MCF 10A (cell line): ENCODE data around the gene PPARD. TPM values are rescaled to one million over a fixed set of nuclear protein-coding genes. Genes with fewer than 3 reads are reported as not detected.
A peak's percentile ranks its signal among the peaks of the same experiment; 100 is the strongest.

Source experiments
- BruUV-seq: library from RNA; stranded (reverse); fragments of 400-500 nt; replicated peaks from 2 replicates; lab custom pipeline; 2021; lab: Mats Ljungman, UMichigan
- CTCF ChIA-PET: fragments of 300-600 bp; sonication (Branson Sonifier 250); formaldehyde crosslinking; extraction: SDS; loops from one replicate; lab custom pipeline; 2021; ENCODE audit warnings: antibody characterized with exemption, inconsistent platforms; lab: Yijun Ruan, JAX
- POLR2A ChIA-PET: fragments of 300-600, 350-650 bp; sonication (Branson Sonifier 250); formaldehyde crosslinking; extraction: SDS; loops from one replicate; lab custom pipeline; 2020; ENCODE audit warnings: antibody characterized with exemption, inconsistent platforms; lab: Yijun Ruan, JAX
- DNase-seq: peaks from one replicate; pipeline ENCODE4 v3.0.0-alpha.2; 2018; ENCODE audit not compliant: unreplicated experiment
- H3K27ac Mint-ChIP-seq: one replicate; pipeline ENCODE4 v1.8.0; 2022; ENCODE audit warnings: mild to moderate bottlenecking, low read depth, mixed read lengths; ENCODE audit not compliant: unreplicated experiment
- H3K27me3 Mint-ChIP-seq: one replicate; pipeline ENCODE4 v1.8.0; 2022; ENCODE audit warnings: mixed read lengths; ENCODE audit not compliant: insufficient read depth, unreplicated experiment
- H3K36me3 Mint-ChIP-seq: one replicate; pipeline ENCODE4 v1.8.0; 2022; ENCODE audit warnings: mild to moderate bottlenecking, moderate library complexity, mixed read lengths; ENCODE audit not compliant: insufficient read depth, unreplicated experiment
- H3K4me1 Mint-ChIP-seq: one replicate; pipeline ENCODE4 v1.8.0; 2022; ENCODE audit warnings: mixed read lengths; ENCODE audit not compliant: insufficient read depth, unreplicated experiment
- H3K4me3 Mint-ChIP-seq: one replicate; pipeline ENCODE4 v1.8.0; 2022; ENCODE audit warnings: mild to moderate bottlenecking, moderate library complexity, mixed read lengths; ENCODE audit not compliant: unreplicated experiment
- H3K9me3 Mint-ChIP-seq: one replicate; pipeline ENCODE4 v1.8.0; 2022; ENCODE audit warnings: mixed read lengths; ENCODE audit not compliant: unreplicated experiment
- CTCF ChIP-seq: fragments of 200-600 bp; IDR thresholded peaks from one replicate; pipeline ENCODE4 v1.8.0; 2022; ENCODE audit warnings: antibody characterized with exemption, mild to moderate bottlenecking; ENCODE audit not compliant: unreplicated experiment
- intact Hi-C: fragments of 100-400 bp; cut with micrococcal nuclease; formaldehyde crosslinking; loops from 2 replicates; pipeline ENCODE4 v1.14.1; 2022
- total RNA-seq: library from RNA; stranded (reverse); gene quantifications from 2 replicates; pipeline ENCODE4 v1.2.3, GENCODE V29; 2022

Gene PPARD
- total RNA-seq, 1 experiment from 2014 or later, result 13.8 TPM

DNA sequence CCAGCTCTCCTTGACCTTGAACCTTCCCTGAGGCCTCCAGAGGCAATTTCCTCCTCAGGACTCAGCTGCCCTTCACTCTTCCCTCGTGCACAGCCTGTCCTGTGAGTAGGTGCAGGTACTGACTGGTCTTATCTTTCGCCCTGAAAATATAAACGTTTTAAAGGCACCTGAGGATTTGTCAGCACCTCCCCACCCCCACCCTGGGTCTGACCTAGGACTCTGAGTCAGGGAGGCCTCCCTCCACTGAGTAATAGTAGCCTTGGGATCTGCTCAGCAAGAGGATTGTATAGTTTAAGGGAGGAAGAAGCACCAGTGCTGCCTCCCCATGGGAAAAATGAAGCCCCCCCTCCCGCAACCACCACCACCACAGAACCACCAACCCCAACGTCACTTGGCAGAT, 54.6 kb downstream of the PPARD start:
- POLR2A ChIA-PET, result interaction anchor here (0.6 to 1.1 kb wide), 3 partner anchors 40 to 362 kb away, joined by 3 read pairs; no protein-coding TSS in a partner anchor
- peak; percentile 39 for DNase-seq
- intact Hi-C loops, result no loop called here
- Mint-ChIP-seq H3K27ac (no peak overlapping the region), H3K4me1 (peaks cover 40% of the 10 kb centered on the region), H3K4me3 (no peak overlapping the region), H3K36me3 (no peaks in the 10 kb centered on the region), H3K27me3 (no peaks in the 10 kb centered on the region), H3K9me3 (no peaks in the 10 kb centered on the region)
- CTCF ChIA-PET, result interaction anchor here (0.5 to 1.0 kb wide), 3 partner anchors 9 to 51 kb away, joined by 3 to 4 read pairs (median 3); no protein-coding TSS in a partner anchor
- TF ChIP-seq CTCF, result no peak
- no TSS peak for BruUV-seq

GRCh38 chr6:35397806-35398418, 55.6 kb downstream of the PPARD start:
- H3K4me3 Mint-ChIP-seq, result no peak overlapping the region
- H3K9me3 Mint-ChIP-seq, result no peaks in the 10 kb centered on the region
- CTCF ChIA-PET, result interaction anchor here (0.7 kb wide), 1 partner anchor 26 kb away, joined by 3 read pairs; no protein-coding TSS in a partner anchor
- H3K36me3 Mint-ChIP-seq, result no peaks in the 10 kb centered on the region
- no peak for DNase-seq
- H3K4me1 Mint-ChIP-seq, result peaks cover 31% of the 10 kb centered on the region
- no peaks in the 10 kb centered on the region for H3K27me3 Mint-ChIP-seq
- POLR2A ChIA-PET, result interaction anchor here (0.6 to 1.3 kb wide), 3 partner anchors 51 to 361 kb away, joined by 3 to 4 read pairs (median 3); partner anchors contain the start of gene FANCE
- no peak overlapping the region for H3K27ac Mint-ChIP-seq
- intact Hi-C loops, result no loop called here
- TF ChIP-seq CTCF, result no peak
- BruUV-seq, result no TSS peak

DNA sequence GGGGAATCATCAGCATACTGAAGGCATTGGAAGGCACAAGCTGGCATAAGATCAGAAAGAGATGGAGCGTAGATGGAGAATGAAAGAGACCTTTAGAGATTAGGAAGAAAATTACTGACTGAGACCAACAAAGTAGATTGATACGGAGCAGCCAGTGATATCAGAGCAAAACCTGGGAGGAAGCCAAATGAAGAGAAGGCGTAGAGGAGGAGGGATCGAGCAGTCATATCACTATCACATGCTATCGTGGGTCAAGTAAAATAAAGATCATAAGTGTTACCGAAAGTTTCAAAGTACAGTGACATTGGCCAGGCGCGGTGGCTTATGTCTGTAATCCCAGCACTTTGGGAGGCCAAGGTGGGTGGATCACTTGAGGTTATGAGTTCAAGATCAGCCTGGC, 56.2 kb downstream of the PPARD start:
- intact Hi-C loops, result no loop called here
- peaks cover 28% of the 10 kb centered on the region for H3K4me1 Mint-ChIP-seq
- CTCF ChIA-PET, result no interaction called here
- BruUV-seq, result no TSS peak
- H3K9me3 Mint-ChIP-seq, result no peaks in the 10 kb centered on the region
- POLR2A ChIA-PET, result interaction anchor here (1.3 kb wide), 1 partner anchor 54 kb away, joined by 4 read pairs; the partner anchor contains the start of gene FANCE
- TF ChIP-seq CTCF, result no peak
- H3K27me3 Mint-ChIP-seq, result no peaks in the 10 kb centered on the region
- DNase-seq, result no peak
- H3K4me3 Mint-ChIP-seq, result no peak overlapping the region
- H3K36me3 Mint-ChIP-seq, result no peaks in the 10 kb centered on the region
- H3K27ac Mint-ChIP-seq, result no peak overlapping the region

- Mint-ChIP-seq H3K27me3 (no peaks in the 10 kb centered on the region), H3K4me3 (no peak overlapping the region), H3K4me1 (peaks cover 21% of the 10 kb centered on the region), H3K27ac (no peak overlapping the region), H3K9me3 (no peaks in the 10 kb centered on the region), H3K36me3 (no peaks in the 10 kb centered on the region)
- BruUV-seq, result no TSS peak
- no peak for TF ChIP-seq CTCF
- intact Hi-C loops, result no loop called here
- ChIA-PET POLR2A (interaction anchor here (1.0 to 2.9 kb wide), 4 partner anchors 8 to 68 kb away, joined by 3 to 14 read pairs (median 8); partner anchors contain the start of genes PPARD and RPL10A), CTCF (interaction anchor here (0.6 to 1.2 kb wide), 3 partner anchors 104 to 768 kb away, joined by 3 to 4 read pairs (median 3); no protein-coding TSS in a partner anchor)
- DNase-seq, result no peak
Observed at GRCh38 chr6:35400111-35400510, 57.8 kb downstream of the PPARD start.
